Transverse colon (tissue), 4 donors: ENCODE measurements around the gene STN1.

Experiments
- CTCF ChIP-seq, 5 experiments: fragments of 200-600 bp in 3 of 5; fragments of 450-650 bp in 2 of 5; sonication (generic) in 3 of 5; IDR thresholded peaks; 1 replicate in 2 of 5; 2 replicates in 3 of 5; pipeline ENCODE4 v1.5.1; 2016 to 2017; ENCODE audit warnings: antibody characterized with exemption in 5 of 5, inconsistent platforms in 3 of 5, mild to moderate bottlenecking in 2 of 5, moderate library complexity in 1 of 5
- EP300 ChIP-seq: sonication (generic); formaldehyde crosslinking; IDR thresholded peaks from one replicate; pipeline ENCODE4 v1.6.1; 2017; ENCODE audit warnings: antibody characterized with exemption, low read depth
- POLR2A ChIP-seq: fragments of 450-650 bp; IDR thresholded peaks from one replicate; pipeline ENCODE4 v1.6.1; 2016; ENCODE audit warnings: antibody characterized with exemption, mild to moderate bottlenecking, moderate library complexity
- POLR2AphosphoS5 ChIP-seq, 3 donors: sonication (generic); formaldehyde crosslinking; IDR thresholded peaks; one replicate each; pipeline ENCODE4 v1.6.1; 2016; ENCODE audit warnings: antibody characterized with exemption in 3 of 3

- TF ChIP-seq POLR2A (no peak), POLR2AphosphoS5 (IDR thresholded peaks at IDR 0.05) (no peak), CTCF (IDR thresholded peaks at IDR 0.05) (no peak), EP300 (no peak)
These were observed 34.0 kb upstream of the STN1 start for GRCh38 chr10:103951942-103952341.
